Stimulated activated CD8-positive, alpha-beta memory T cell treated with anti-CD3 and anti-CD28 coated beads, Interleukin-15, amount 100 ng/mL, for 24 hours (primary cell): ENCODE results near the gene TGFB1I1.
A peak's percentile ranks its signal among the peaks of the same experiment; 100 is the strongest.
"Not testable (repeated sequence)": the region's sequence is repeated elsewhere in the genome, so short reads cannot be mapped to it uniquely, and the experiment has no call there.

Experiments
- DNase-seq: peaks from one replicate; pipeline ENCODE4 v3.0.0-alpha.2; 2020; ENCODE audit warnings: low read depth

Gene TGFB1I1

DNA sequence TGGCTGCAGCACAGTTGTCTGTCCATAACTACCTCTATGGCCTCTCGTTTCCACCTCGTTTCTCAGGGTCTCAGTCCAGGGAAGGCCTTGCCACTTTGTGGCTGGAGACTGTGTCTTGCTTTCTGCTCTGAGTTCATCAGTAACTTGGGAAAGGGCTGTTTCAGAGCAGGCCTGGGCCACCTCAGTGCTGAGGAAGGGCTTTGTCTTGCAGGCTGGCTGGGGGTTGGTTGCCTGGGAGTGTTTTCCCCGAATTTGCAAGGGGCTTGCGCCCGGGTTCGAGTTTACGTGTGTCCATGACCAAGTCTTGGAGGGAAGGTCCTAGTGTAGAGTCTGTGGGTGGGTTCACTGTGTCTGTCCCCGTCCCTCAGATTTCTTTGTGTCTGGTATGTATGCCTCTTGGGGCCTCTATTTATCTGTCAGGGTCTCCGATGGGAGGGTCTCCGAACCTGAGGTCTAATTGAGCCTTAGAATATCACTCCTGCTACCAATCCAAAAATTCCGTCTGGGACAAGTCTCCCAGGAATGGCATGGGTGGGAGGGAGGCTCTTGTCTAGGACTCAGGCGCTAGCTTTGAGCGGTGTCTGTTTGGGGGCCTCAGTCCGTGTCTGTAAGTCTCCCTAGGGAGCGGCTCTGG lies 594 bp upstream of the TGFB1I1 start:
- no peak for DNase-seq

DNA sequence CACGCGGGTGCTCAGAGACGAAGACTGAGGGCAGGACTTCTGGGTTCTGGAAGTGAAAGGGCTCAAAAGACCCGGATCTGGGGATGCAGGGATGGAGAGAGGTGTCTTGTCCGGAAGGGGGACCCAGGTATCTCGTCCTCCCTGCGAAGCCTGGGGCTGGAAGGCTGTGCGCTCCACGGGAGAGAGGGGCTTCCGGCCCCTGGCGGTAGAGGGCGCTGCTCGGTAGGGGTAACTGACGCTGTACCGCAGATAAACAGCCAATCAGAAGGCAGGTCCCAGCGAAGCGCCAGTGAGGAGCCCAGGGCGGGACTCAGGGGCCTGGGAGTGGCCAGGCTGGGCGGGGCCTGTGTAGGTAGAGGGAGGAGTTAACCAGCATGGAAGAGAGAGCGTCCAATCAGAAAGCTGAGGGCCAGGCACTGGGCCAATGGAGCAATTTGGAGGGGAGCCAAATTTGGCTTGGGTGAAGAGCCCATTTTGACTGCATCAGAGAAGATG lies 804 bp downstream of the TGFB1I1 start:
- DNase-seq = no peak

DNA sequence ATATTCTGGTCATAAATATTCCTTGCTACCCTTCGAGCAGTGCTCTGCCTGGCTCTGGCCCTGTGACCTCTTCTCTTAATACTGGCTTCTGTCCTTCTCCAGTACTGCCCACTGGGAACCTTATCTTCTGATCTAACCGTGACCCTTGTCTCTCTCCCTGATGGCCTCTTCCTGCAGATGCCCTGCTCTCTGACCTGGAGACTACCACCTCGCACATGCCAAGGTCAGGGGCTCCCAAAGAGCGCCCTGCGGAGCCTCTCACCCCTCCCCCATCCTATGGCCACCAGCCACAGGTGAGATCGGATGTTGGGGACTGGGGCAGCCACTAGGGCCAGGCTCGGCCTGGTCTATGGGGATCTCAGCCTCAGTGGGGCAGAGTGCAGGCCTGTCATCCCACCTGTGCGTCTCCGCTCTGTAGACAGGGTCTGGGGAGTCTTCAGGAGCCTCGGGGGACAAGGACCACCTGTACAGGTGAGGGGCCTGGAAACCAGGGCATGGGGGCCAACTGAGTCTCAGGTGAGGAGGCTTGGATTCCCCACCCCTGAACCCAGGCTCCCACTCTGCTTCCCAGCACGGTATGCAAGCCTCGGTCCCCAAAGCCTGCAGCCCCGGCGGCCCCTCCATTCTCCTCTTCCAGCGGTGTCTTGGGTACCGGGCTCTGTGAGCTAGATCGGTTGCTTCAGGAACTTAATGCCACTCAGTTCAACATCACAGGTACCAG lies 1.5 kb downstream of the TGFB1I1 start:
- no peak for DNase-seq

DNA sequence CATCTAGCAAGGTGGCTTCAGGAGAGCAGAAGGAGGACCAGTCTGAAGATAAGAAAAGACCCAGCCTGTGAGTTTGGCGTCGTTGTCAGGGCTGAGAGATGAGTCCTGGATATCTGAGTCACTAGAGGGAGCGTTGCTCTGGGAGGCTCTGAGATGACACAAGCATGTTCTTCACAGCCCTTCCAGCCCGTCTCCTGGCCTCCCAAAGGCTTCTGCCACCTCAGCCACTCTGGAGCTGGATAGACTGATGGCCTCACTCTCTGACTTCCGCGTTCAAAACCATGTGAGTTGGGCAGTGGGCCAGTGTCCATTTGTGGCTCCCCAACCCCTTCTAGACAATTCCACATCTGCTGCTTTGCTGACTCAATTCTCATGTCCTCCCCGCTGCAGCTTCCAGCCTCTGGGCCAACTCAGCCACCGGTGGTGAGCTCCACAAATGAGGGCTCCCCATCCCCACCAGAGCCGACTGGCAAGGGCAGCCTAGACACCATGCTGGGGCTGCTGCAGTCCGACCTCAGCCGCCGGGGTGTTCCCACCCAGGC lies 2.3 kb downstream of the TGFB1I1 start:
- DNase-seq = no peak

DNA sequence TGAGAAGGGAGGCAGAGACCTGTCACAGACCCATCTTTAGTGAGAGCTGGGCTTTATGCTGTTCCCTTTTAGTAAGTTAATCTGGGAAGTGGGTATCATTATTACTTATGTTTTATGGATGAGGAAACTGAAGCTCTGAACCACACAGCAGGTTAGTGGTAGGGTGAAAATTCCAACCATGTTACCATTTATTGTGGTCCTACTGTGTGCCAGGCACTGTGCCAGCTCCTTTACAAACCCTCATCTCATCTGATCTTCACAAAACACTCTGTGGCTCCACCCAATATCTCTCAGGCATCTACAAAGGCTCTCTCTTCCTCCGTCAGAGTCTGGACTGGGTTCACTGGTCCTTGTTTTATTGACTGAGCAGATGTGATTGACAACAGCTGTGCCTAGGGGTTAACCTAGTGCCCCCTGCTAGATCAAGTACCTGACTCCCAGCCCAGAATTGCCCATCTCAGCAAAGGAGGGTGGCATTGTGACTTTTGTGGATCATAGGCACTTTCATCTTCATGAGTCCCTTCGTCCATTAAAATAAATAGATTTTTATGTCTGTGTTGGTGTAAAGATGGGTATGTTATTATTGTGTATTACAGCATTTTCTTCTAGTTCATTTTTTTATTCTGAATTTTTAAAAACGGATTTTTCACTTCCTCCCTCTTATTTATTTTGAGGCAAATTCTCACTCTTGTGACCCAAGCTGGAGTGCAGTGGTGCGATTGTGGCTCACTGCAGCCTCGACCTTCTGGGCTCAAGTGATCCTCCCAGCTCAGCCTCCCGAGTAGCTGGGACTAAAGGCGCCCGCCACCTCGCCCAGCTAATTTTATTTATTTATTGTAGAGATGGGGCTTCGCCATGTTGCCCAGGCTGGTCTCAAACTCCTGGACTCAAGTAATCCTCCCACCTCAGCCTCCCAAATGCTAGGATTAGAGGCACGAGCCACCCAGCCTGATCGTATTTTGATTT lies 3.1 kb downstream of the TGFB1I1 start:
- no peak for DNase-seq

DNA sequence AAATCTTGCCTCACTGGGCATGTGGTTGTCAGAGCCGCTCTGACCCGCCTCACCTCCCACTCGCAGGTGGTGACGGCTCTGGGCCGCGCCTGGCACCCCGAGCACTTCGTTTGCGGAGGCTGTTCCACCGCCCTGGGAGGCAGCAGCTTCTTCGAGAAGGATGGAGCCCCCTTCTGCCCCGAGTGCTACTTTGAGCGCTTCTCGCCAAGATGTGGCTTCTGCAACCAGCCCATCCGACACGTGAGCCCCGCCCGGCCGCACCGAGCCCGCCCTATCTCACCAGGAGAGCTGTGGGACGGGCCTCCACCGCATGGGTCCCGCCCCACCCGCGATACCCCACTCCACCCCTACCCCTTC lies 4.0 kb downstream of the TGFB1I1 start:
- no peak for DNase-seq

DNA sequence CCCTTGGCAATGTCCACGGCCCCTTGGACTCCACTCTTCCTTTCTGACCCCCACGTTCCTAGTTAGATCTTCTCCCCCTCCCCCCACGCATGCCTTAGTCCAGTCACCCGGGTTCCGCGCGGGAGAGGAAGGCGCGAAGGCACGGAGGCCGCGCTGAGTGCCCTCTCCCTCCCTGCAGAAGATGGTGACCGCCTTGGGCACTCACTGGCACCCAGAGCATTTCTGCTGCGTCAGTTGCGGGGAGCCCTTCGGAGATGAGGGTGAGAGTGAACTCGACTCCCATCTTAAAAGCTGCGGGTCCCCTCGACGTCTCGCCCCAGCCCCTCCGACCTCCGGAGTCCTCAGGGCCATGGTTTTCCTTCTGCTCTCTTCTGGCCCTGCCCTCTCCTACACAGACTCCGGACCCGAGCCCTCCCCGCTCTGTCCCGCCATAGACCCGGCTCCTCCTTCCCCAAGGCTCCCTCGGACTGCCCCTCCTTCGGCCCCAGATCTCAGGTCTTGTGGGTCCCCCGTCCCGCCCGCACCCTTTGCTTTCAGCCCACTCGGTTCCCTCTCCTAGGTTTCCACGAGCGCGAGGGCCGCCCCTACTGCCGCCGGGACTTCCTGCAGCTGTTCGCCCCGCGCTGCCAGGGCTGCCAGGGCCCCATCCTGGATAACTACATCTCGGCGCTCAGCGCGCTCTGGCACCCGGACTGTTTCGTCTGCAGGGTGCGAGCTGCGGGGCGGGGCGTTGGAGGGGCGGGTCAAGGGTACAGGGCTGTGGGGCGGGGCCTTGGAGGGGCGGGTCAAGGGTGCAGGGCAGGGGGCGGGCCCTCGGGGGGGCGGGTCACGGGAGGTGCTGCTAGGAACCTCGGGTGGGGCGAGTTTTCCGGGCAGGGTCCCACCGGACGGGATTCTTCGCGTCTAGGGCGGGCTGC lies 4.6 kb downstream of the TGFB1I1 start:
- peak; percentile 70 for DNase-seq

DNA sequence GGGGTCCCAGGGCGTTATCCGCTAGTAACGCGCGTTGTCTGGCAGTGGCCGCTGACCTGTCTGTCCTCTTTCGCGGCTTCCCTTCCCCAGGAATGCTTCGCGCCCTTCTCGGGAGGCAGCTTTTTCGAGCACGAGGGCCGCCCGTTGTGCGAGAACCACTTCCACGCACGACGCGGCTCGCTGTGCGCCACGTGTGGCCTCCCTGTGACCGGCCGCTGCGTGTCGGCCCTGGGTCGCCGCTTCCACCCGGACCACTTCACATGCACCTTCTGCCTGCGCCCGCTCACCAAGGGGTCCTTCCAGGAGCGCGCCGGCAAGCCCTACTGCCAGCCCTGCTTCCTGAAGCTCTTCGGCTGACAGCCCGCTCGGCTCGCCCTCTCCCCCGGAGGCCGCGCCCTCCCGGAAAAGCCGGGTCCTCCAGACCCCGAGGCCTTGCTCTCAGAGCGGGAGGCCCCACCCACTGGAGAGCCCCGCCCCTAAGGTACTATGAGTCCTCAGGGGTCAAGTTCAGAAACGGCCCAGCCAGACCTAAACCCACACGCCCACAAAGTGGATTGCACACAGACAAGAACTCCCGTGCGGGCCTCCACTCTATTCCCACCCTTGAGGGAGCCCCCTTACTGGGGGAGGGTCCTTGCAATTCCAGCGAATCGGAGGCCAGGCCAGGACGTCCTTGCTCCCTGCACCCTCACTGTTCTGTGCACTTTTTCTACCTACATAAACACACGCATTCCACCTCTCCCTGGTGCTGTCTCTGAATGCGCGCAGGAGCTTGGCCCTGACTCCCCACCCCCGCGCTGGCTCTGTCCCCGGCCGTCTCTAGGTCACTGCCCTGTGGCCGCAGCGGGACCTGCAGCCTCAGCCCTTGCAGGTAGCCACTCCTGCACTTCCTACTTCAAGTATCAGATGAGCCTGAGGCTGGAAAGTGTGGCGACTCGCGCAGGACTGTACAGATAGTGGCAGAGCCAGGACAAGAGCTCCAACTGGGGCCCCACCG lies 5.6 kb downstream of the TGFB1I1 start:
- DNase-seq = no peak

DNA sequence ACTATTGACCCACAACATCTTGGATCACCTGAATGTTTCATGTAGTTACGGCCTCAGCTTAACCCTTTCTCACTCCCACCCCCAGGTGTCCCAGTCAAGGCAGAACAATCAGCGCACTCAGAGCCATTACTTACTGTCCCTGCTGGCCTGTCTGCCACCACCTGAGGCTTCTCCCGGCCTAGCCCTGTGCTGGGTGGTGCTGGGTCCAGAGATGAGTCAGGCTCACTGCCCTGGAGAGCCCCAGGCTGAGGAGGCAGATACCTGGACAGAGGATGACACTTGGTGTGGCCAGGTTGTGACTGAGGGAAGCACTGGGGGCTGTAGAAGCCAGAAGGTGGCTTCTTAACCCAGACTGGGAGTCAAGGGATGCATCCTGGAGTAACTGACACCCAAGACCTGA lies 7.0 kb downstream of the TGFB1I1 start:
- no peak for DNase-seq

DNA sequence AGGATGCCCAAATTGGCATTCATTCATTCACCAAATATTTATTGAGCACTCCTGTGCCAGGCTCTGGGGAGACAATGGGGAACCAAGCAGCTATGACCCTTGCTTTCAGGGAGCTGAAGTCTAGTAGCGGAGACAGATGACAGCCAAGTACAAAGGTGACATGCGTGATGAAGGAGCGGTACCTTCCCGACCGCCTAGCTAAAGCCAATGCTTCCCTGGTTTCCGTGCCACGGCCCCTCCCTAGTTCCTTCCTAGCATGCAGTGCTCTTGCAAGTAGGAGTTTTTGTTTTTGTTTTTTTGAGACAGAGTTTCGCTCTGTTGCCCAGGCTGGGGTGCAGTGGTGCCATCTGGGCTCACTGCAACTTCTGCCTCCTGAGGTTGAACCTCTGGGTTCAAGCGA lies 7.8 kb downstream of the TGFB1I1 start:
- no peak for DNase-seq

DNA sequence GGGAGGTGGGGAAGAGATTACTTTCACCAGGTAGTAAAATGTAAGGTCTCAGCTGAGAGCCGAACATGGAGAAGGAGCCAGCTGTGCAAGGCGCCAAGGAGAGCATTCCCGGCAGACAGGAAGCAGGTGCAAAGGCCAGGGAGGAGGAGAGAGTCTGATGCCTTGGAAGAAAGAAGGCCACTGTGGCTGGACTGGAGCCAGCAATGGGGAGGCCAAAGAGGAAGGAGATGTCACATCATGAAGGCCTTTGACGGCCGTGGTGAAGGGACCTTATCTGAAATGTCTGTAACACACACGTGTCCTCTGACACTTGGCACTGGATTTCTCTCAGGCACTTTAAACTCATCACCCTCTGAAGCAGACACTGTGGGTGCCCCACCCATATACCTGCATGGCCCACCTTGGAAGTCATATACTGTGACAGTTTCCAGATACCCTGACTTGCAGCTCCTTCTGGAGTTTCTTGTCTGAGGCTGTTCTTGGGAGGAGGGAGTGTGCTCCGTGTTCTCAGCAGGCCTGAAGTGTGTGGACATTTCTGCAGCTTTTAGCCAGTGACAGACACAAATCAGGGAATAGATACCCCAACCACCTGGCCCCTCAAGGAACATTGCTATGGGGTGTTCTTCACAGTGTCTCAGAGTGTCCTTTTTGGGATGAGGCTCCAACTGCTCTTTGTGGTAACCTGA lies 9.0 kb downstream of the TGFB1I1 start:
- DNase-seq = no peak

DNA sequence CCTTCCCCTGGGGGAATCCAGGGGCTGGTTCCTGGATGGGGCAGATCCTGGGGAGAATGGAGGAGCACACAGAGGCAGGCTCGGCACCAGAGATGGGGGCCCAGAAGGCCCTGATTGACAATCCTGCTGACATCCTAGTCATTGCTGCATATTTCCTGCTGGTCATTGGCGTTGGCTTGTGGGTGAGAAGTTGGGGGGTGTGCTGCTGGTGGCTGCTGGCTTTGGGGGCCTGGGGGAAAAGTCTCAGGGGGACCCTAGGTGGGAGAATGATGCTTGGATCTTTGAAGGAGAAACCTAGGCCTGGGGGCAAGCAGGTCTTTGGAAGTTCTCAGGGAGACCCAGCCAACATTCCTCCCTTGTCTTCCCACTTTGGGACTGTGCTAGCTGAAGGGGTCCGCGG lies 11.1 kb downstream of the TGFB1I1 start, which contains the start of gene SLC5A2:
Gene SLC5A2 (plus strand): TSS at position 43 of the 400 bp plus-strand sequence. CDS start 14 bp downstream, at position 57.
- DNase-seq = no peak

DNA sequence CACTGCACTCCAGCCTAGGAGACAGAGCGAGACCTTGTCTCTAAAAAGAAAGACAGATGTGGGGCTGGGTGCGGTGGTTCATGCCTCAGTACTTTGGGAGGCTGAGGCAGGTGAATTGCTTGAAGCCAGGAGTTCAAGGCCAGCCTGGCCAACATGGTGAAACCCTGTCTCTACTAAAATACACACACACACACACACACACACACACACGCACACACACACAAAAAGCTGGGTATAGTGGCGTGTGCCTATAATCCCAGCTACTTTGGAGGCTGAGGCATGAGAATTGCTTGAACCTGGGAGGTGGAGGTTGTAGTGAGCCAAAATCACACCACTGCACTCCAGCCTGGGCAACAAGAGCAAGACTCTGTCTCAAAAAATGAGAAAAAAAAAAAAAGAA lies 12.1 kb downstream of the TGFB1I1 start:
- DNase-seq = not testable (repeated sequence)

DNA sequence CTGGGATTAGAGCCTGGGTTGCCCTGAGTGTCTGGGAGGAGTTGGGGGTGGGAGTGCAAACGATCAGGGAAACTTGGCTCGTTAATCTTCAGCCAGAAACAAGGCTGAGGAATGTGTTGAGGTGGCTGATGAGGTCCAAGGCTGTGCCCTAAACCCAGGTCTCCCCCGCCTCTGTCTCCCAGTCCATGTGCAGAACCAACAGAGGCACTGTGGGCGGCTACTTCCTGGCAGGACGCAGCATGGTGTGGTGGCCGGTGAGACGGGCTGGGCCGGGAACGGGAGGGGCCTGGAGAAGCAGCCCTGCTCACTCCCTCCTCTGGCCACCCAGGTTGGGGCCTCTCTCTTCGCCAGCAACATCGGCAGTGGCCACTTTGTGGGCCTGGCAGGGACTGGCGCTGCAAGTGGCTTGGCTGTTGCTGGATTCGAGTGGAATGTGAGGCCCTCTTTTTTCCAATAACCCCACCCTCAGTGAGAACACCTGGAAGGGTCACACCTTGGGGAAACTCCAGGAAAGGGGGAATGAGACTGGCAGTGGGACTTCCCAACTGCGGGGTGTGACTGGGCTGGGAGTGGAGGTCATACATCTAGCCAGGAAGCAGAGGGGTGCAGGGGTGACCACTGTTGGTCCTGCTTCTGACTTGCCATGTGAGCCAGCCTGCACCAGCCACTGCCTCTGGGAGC lies 12.7 kb downstream of the TGFB1I1 start:
- no peak for DNase-seq

DNA sequence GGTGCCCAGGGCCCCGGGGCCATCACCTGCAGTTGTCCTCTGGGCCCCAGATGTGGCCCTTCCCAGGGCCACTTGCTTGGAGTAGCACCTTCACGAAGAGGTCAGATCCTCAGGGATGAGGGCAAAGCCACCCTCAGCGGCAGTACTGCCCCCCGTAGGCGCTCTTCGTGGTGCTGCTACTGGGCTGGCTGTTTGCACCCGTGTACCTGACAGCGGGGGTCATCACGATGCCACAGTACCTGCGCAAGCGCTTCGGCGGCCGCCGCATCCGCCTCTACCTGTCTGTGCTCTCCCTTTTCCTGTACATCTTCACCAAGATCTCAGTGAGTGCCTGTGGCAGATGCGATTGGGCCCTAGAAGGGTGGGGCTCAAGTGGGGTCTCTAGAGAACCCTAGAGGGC lies 13.6 kb downstream of the TGFB1I1 start:
- no peak for DNase-seq

DNA sequence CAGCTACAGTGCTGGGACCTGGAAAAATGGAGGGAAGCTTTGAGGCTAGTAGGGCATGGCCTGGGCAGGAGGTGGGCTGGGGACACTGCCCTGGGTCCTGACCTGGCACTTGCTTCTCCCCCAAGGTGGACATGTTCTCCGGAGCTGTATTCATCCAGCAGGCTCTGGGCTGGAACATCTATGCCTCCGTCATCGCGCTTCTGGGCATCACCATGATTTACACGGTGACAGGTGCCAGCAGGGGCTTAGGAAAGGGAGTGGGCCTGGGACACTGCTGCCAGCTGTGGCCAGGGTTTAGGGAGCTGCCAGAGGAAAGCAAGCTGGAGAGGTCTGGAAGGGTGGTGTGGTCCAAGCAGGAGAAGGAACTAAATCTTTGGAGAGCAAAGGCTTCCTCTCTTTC lies 14.1 kb downstream of the TGFB1I1 start:
- no peak for DNase-seq

DNA sequence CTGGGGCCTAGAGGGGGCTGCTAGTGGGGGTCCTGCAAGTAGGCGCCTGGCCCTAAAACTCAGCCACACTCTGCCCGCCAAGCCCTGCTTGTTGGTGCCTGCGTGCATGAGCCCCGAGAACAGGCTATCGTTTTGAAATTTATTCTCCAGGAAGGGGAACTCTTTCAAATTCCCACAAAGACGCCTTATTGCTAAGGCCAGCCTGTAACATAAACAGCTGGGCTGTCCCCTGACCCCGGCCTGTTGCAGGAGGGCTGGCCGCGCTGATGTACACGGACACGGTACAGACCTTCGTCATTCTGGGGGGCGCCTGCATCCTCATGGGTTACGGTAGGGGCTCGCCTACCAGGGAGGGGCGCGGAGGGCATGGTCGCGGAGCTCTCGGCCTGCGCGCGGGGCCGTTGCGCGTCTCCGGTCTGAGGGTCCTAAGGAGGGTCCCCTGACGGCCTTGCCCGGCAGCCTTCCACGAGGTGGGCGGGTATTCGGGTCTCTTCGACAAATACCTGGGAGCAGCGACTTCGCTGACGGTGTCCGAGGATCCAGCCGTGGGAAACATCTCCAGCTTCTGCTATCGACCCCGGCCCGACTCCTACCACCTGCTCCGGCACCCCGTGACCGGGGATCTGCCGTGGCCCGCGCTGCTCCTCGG lies 15.2 kb downstream of the TGFB1I1 start:
- DNase-seq = no peak
